Measurements from ENCODE around the gene STARD7.

STARD7 gene

DNA sequence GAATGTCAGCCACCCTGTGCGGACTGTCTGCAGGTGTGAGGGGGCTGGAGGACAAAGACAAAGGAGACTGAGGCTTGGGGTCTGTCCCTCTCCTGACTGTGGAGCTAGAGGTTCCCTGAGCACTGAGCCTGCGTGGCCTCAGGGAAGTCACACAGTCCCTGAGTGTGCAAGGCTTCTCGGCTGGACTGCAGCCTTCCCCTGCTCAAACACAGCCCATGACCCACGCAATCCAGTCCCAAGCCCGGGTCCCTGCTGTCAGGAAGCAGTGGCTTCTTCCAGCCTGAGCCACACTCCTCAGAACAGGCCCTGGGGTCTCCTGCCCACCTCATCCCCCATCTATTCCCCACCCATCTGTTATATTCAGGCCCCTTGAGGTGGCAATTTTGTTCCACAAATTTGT, 73.0 kb downstream of the STARD7 start:
- no peak for DNase-seq (ENCODE audit: low read depth)

DNA sequence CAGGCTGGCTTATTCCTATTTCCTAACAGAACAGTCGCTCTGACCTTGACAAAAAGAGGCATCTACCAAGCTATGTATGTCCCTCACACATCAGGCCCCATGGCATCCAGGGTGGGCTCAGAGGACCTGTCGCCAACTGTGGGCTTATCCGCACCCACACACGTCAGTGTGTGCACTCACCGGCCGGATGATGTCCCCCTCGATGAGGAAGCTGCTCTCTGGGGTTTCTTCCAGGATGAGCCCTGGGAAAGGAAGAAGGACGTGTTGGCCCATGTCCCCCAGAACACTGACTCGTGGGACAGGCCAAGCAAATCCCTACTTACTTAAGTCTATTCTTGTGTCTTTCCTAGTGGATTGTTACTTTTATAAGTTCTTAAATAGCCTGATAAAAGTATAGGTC, 73.5 kb downstream of the STARD7 start:
- no peak for DNase-seq (ENCODE audit: low read depth)

All from ELR (cell line).